Choroid plexus epithelial cell (primary cell): ENCODE measurements around the gene ATOH8.

Experiments
- DNase-seq: peaks from one replicate; pipeline ENCODE4 v3.0.0-alpha.2; 2010; ENCODE audit warnings: low read depth
- H3K4me3 ChIP-seq: 2 replicates; pipeline ENCODE4 v1.5.1; 2011; ENCODE audit warnings: low read depth, mild to moderate bottlenecking, control low read depth, low read length, moderate library complexity
- CTCF ChIP-seq: conservative IDR thresholded peaks from 2 replicates; pipeline ENCODE4 v1.5.1; 2011; ENCODE audit warnings: low read depth, mild to moderate bottlenecking, control low read depth, inconsistent platforms, low read length, moderate library complexity

The ATOH8 gene

GRCh38 chr2:85774126-85774978 lies 20.6 kb downstream of the ATOH8 start:
- no peak for DNase-seq
- no peak for TF ChIP-seq CTCF
- H3K4me3 ChIP-seq, result no peak overlapping the region

GRCh38 chr2:85775406-85776381 lies 21.9 kb downstream of the ATOH8 start:
- no peak for DNase-seq
- no peak overlapping the region for H3K4me3 ChIP-seq
- TF ChIP-seq CTCF, result no peak

- TF ChIP-seq CTCF, result no peak
- no peak for DNase-seq
- no peak overlapping the region for H3K4me3 ChIP-seq
Observed at GRCh38 chr2:85776672-85777071, 22.9 kb downstream of the ATOH8 start.

GRCh38 chr2:85777441-85777861 lies 23.7 kb downstream of the ATOH8 start:
- TF ChIP-seq CTCF, result no peak
- no peak for DNase-seq
- H3K4me3 ChIP-seq, result no peak overlapping the region

GRCh38 chr2:85778646-85779379 lies 25.0 kb downstream of the ATOH8 start:
- H3K4me3 ChIP-seq, result no peak overlapping the region
- no peak for DNase-seq
- TF ChIP-seq CTCF, result no peak

DNA sequence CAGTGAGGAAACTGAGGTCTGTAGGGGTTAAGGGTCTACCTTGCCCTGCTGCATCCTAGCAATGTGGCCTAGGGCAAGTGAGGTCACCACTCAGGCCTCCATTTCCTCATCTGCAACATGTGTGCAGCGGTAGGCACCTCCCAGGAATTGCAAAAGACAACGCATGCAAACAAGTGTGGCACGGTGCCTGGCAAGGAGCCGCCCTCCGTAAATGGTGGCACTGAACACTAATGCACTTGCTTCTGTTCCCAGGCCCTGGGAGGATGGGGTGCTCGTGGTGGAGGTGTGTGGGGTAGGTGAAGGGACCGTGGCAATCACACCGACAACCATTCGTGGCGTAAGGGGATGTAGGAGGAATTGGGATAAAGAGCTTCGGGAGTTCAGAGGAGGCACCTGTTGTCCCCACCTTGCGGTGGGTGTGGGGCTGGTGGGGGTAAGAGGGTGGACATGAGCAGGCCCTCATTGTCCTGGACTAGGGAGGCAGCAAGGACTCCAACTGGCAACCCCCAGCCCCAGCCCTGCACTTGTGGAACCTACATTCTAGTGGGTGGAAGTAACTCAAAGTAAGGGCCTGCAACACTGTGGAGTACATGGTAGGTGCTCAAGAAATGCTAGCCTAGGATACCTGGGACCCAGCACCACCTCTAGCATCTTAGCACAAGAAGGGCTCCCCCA lies 26.0 kb downstream of the ATOH8 start:
- DNase-seq, result no peak
- no peak for TF ChIP-seq CTCF
- H3K4me3 ChIP-seq, result no peak overlapping the region
